LoVo (cell line): ENCODE results near the gene MYH13.

ENCODE experiments used
- DNase-seq: peaks from one replicate; pipeline ENCODE4 v3.0.0-alpha.2; 2016; ENCODE audit warnings: low spot score

Gene MYH13

DNA sequence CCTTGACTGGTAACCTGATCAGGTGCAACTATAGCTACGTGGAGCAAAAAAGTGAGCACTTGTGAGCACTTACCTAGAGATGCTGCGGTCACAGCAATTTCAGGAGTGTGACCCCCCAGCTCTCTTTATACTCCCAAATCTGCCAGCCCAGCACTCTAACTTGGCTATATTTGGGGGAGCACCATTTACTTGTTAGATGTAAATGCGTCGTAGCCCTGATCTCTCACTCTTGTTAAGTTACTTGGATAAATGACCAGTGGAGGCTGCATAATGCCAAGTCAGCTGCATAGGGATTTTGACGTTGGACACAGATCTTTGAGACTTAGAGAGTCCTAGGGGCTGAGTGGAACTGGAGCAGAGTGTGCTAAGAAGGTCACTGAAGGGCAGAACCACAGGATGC, at the start of gene MYH13:
Gene MYH13, minus strand, starts transcription at position 101 of the 400 bp plus-strand sequence. CDS start 8,476 bp downstream, outside the sequence.
- no peak for DNase-seq

GRCh38 chr17:10421900-10422542, 49.2 kb upstream of the MYH13 start, which contains the start of gene MYH8:
MYH8 (minus strand) TSS chr17:10421950; CDS start chr17:10420227, 1,723 bp downstream.
- DNase-seq: no peak

GRCh38 chr17:10421211-10421610, 48.4 kb upstream of the MYH13 start:
- DNase-seq: no peak

GRCh38 chr17:10420811-10421210, 48.0 kb upstream of the MYH13 start:
- no peak for DNase-seq

GRCh38 chr17:10417431-10417830, 44.6 kb upstream of the MYH13 start:
- DNase-seq: no peak

GRCh38 chr17:10415161-10415560, 42.4 kb upstream of the MYH13 start:
- no peak for DNase-seq

DNA sequence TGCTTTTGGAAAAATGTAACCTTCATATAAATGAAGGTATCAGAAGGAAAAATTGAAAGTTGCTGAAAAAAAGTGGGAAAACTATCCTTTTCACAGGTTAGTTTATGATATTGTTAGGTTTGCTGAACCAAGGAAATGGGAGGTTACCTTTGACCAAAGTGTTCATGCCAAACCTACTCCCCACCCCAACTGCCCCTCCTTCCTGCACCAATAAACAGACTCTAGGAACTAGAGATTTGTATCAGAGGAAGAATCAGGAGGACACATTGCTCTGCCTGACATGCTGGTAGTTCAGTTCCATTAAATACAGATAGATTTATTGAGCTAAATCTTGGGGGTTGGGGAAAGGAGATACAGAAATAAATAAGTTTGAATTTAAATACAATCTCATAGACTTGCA, 30.8 kb upstream of the MYH13 start:
- DNase-seq: no peak

- DNase-seq: no peak
Measured at GRCh38 chr17:10398352-10398751, 25.5 kb upstream of the MYH13 start.

GRCh38 chr17:10396524-10397163, 23.8 kb upstream of the MYH13 start:
- DNase-seq: no peak

DNA sequence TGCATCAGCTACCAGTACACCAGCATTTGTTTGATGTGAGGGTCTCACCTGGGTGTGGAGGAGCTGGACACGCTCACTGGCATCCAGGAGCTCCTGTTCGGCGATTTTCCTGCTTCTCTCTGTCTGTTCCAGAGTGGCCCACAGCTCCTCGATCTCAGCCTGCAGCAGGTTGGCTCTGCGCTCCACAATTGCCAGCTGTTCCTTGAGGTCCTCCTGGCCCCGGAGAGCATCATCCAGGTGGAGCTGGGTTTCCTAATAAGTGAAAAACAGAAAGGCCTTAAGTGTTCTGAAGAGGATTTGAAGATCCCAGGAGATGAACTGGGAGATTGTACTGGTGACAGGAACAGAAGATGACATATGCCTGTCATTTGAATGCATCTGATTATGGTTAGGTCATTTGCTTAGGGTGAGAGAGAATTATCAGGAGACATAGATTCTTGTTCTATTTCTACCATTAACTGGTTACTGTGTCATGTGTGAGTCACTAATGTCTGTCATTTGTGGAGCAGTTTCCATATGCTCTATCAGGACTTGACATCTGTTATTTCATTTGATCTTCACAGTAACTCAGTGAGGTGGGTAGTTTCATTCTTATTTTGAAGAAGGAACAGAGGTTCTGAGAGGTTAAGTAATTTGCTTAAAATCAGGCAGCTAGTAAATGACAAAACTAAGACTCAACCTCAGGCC, 21.5 kb upstream of the MYH13 start:
- no peak for DNase-seq

- DNase-seq: no peak
Measured at GRCh38 chr17:10392880-10393279, 20.1 kb upstream of the MYH13 start.

DNA sequence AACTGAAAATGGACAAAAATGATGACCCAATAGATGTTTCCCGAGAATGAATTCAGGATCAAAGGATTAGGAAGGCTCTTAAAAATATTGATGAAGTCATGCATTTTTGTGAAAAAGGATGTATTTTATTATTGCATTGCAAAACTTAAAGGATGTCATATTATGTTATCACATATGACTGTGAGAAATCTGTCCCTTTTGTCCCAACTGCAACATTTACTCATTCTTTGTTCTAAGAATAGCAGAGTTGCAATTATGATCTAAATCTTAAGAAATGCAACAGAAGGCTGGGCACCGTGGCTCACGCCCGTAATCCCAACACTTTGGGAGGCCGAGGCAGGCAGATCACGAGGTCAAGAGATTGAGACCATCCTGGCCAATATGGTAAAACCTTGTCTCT, 13.1 kb upstream of the MYH13 start:
- DNase-seq: no peak

DNA sequence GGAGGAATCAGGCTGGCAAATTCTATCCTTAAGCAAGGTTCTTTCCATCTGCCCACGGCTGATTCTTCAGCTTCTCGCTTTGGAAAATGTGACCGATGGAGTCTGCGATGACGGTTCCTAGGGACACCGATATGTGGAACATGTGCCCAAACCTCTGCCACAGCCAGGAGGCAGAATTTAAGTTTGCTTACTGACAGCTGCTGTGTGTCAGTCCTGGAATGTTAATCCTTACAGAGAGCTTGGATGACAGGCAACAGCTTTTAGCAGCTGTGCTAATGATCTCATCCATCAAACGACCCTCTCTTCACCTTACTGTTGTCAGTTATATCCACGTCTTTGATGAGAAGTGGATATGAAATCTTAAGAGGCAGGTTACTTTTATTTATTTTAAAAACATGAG, 11.4 kb upstream of the MYH13 start:
- DNase-seq: no peak

DNA sequence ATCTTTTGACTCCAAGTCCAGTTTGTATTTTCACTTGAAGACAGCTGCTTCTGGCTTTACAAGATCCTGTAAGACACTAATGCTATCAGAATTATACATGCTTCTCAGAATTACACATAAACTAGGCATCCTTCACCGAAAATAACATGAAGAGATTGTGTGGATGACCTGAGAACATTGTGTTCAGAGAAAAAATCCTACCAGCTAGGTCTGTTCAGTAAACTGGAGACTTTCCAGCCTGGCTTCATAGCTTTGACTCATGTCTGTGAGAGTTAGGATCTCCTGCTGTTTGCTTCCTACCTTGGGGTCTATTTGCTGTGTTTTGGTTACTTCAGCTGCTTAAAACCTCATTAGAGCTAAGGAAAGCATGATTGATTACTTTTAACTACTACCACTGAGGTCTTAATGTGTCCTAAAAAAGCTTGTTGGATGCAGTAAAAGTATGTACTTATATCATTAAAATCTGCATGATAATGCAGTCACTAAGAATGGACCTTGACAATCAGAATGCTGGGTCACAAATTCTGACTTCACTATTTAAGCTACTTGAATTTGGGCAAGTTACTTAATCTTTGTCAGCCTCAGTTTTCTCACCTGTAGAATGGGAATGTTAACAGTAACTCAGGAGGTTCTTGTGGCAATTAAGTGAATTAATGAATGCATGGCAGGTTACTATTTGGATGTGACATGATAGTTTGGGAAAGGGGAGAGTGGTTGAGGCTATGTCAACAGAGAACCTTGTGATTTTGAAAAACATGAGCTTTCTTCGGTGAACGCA, 8.0 kb upstream of the MYH13 start:
- DNase-seq: no peak

DNA sequence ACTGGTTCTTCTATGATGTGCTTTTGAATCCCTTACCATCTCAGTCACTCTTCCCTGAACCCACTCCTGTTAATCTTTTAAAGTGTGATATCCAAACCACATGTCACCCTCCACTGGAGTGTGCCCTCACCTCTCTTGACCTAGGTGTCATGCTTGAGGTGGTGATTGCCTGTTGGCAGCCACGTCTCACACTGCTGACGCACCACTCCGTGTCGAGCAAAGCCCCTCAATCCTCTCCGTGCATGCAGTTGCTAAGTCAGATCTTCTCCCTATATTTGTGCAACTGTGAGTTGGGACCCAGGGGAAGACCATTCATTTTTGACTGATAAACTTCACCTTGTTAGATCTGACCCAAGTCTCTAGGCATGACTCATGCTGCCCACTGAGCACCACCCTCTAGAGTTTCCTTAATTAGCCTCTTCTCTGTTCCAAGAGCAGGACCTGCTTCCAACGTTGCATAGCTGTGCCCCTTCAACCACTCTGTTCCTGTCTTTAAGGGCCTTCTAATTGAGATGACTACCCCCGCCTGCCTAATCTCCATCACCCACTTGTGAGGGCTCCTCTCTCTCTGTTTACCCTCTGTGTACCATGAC, 2.7 kb downstream of the MYH13 start:
- DNase-seq: no peak

DNA sequence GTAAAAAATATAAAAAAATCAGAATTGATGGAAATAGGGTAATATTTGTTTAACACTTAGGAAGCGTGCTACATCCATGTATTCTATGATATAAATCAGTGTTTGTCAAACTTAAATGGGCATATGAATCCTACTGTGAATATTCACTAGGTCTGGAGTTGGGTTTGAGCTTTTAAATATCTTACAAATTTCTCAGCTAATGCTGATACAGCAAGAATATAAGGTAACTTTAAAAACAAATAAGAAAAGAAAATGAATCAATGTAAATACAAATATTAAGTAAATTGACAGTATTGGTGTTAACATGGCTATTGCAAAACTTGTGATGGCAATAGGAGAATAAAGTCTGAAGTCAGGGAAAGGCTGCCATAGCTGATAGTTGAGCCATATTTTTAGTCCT, 3.6 kb downstream of the MYH13 start:
- DNase-seq: no peak

- DNase-seq: no peak
Measured at GRCh38 chr17:10368561-10368960, 4.2 kb downstream of the MYH13 start.

DNA sequence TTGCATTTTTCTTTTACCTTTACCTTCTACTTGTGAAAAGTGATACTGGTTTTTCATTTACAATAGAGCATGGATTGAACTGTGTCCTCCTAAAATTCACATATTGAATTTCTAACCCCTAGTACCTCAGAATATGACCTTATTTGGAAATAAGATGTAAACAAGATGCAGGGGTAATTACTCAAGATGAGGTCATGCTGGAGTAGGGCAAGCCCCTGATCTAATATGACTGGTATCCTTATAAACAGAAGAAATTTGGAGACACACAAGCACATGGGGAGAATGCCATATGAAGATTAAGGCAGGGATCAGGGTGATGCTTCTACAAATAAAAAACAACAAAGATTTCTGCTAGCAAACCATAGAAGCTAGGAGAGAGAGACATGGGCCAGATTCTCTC, 12.2 kb downstream of the MYH13 start:
- DNase-seq: no peak

DNA sequence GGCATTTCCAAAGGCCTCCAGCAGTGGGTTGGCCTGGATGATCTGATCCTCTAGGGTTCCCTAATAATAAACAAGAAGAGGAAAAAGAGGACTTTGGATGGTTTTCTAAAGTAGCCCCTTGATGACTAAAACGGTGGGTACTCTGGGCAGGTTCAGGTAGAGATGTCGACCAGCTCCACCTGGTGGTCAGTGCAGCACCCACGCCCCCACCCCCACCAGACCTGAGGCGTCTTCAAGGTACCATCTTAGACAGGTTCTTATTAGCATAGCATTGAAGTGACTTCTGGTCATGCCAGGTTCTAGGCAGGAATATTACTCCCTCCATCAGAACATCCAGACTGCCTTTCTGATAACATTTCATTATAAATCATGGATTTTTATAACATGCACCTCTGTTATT, 15.0 kb downstream of the MYH13 start:
- no peak for DNase-seq

DNA sequence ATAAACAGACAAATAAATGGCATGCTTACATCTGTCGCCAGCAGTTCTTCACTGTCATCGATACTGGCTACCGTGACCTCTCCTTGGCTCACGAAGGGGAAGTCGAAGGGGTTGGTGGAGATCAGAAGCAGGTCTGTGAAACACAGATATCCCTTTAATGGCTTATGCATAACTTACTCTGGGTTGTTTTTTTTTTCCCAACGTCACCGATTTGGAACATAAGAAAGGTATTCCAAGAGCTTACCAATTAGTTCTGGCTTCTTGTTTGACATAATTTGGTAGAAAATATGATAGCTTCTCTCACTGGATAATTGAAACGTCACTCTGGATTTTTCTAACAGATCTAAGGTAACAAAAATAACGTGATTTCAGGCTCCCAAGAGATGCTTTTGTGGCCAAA, 18.2 kb downstream of the MYH13 start:
- DNase-seq: no peak

DNA sequence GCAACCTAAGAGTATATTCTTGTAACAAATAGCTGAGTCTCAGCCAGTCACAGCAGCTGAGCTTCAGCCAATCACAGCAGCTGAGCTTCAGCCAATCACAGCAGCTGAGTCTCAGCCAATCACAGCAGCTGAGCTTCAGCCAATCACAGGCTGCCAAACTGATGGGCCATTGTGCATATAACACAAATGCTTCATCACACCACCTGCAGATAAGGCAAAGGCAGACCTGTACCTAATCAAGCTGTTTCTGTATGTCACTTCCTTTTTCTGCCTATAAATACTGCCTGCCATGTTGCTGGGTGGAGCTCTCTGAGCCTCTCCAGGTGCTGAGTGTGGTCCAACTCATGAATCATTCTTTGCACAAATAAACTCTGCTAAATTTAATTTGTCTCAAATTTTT, 19.9 kb downstream of the MYH13 start:
- DNase-seq: no peak

DNA sequence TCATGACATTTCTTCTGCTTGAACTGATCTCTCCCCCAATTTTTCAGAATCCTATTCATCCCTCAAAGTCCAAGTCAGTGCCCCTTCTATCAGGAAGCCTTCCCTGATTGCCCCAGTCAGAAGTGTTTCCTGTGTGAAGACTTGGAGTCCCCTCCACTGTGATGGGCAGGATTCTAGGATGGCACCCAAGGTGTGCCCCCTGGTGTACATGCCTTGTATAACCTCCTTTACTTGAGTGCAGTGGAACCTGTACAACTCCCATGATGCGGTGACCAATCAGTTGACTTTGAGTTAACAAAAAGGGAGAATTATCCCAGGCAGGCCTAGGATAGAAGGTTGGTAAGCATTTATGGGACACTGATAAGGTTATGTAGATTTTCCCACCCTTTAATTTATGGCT, 23.4 kb downstream of the MYH13 start:
- no peak for DNase-seq
